Transverse colon (tissue), 4 donors: ENCODE results near the gene ATG7.

Source experiments
- CTCF ChIP-seq, 5 experiments: fragments of 200-600 bp in 3 of 5; fragments of 450-650 bp in 2 of 5; sonication (generic) in 3 of 5; IDR thresholded peaks; 1 replicate in 2 of 5; 2 replicates in 3 of 5; pipeline ENCODE4 v1.5.1; 2016 to 2017; ENCODE audit warnings: antibody characterized with exemption in 5 of 5, inconsistent platforms in 3 of 5, mild to moderate bottlenecking in 2 of 5, moderate library complexity in 1 of 5
- EP300 ChIP-seq: sonication (generic); formaldehyde crosslinking; IDR thresholded peaks from one replicate; pipeline ENCODE4 v1.6.1; 2017; ENCODE audit warnings: antibody characterized with exemption, low read depth
- POLR2A ChIP-seq: fragments of 450-650 bp; IDR thresholded peaks from one replicate; pipeline ENCODE4 v1.6.1; 2016; ENCODE audit warnings: antibody characterized with exemption, mild to moderate bottlenecking, moderate library complexity
- POLR2AphosphoS5 ChIP-seq, 3 donors: sonication (generic); formaldehyde crosslinking; IDR thresholded peaks; one replicate each; pipeline ENCODE4 v1.6.1; 2016; ENCODE audit warnings: antibody characterized with exemption in 3 of 3

DNA sequence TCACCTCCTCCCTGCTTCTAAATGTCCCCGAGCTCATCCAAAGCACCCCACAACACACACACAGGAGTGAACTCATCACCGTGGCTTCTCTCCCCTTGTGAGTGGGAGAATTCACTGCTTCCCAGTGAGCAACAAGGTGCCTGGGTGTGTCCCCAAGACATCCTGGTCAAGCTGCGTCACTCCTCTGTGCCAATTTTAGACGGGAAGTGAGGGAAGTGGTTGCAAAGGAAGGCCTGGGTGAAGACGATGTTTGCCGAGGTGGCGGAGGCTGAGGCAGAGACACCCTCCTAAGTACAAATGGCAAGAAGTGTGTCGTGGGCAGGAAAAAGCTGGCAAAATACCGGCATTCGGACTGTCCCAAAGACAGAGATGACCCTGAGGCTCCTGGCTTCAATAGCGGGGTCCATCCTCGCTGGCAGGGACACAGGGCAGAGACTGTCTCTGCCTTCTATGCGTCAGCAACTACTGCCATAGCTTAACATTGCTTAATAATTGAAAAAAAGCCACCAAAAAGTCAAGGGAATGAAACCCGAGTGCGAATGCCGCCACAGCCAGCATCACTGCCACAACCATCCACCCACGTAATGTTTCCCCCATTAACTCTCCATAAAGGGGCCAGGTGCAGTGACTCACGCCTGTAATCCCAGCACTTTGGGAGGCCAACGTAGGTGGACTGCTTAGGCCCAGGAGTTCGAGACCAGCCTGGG, 298.7 kb downstream of the ATG7 start:
- TF ChIP-seq CTCF (IDR thresholded peaks at IDR 0.05) = no peak
- no peak for TF ChIP-seq EP300
- no peak for TF ChIP-seq POLR2A
- TF ChIP-seq POLR2AphosphoS5 (IDR thresholded peaks at IDR 0.05) = no peak
